Measurements from ENCODE around the gene TRMT61A.

The TRMT61A gene

DNA sequence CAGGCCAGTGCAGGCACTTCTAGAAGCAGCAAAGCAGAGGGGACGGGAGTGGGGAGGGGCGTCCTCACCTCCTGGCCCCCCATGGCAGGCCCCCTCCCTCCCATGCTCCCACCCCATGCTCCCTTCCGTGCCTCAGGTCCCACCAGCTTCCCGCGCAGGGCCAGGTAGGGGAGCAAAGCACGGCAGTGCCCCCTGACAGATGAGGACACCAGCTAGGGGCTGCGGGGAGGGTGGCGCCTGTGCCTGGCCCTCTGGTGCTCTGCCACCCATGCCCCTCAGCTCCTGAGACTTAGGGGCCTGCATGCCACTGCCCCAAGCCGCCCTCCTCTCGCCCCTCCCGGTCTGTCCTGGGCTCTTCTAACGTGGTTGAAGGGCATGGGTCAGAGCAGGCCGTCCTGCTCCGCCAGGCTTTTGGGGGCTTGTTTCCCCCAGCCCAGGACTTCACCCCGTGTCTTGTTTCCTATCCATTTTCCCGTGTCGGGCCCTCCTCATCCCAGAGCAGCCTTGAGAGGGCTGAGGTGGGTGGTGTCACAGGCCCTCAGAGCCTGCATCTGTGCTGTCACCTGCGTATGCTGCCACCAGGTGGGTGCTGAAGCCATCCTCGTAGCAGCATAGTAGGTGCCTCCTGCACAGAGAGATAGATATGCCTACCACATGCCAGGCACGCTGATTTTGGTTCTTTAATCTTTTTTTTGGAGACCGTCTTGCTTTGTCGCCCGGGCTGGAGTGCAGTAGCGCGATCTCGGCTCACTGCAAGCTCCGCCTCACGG, 10.2 kb downstream of the TRMT61A start:
- Histone ChIP-seq H3K4me1 (ENCODE audit: control insufficient read depth in 1 of 2, insufficient read depth in 2 of 2, low read length in 2 of 2) (peaks cover 0 to 86% of the 10 kb centered on the region in 2 donors), H3K27ac (ENCODE audit: low read length) (no peak overlapping the region)

GRCh38 chr14:103540821-103541708, 12.1 kb downstream of the TRMT61A start:
- Histone ChIP-seq H3K9me3 (ENCODE audit: control insufficient read depth in 1 of 2, low read length in 2 of 2) (no peaks in the 10 kb centered on the region), H3K27ac (ENCODE audit: low read length) (no peak overlapping the region), H3K27me3 (ENCODE audit: low read depth, low read length) (no peaks in the 10 kb centered on the region), H3K36me3 (ENCODE audit: control insufficient read depth in 1 of 2, insufficient read depth in 2 of 2, low read length in 2 of 2) (no peaks in the 10 kb centered on the region), H3K4me1 (ENCODE audit: control insufficient read depth in 1 of 2, insufficient read depth in 2 of 2, low read length in 2 of 2) (peaks cover 0 to 80% of the 10 kb centered on the region in 2 donors), H3K4me3 (ENCODE audit: low read depth in 1 of 2, low read length in 2 of 2) (peak overlapping the region in 1 of 2 donors; percentile 12)

More for the DNA sequence above, 10.2 kb downstream of the TRMT61A start:
- no peaks in the 10 kb centered on the region for H3K9me3 ChIP-seq (ENCODE audit: control insufficient read depth in 1 of 2, low read length in 2 of 2)
- no peaks in the 10 kb centered on the region for H3K36me3 ChIP-seq (ENCODE audit: control insufficient read depth in 1 of 2, insufficient read depth in 2 of 2, low read length in 2 of 2)
- H3K4me3 ChIP-seq (ENCODE audit: low read depth in 1 of 2, low read length in 2 of 2), result no peak overlapping the region
- no peaks in the 10 kb centered on the region for H3K27me3 ChIP-seq (ENCODE audit: low read depth, low read length)

- Histone ChIP-seq H3K4me1 (ENCODE audit: control insufficient read depth in 1 of 2, insufficient read depth in 2 of 2, low read length in 2 of 2) (peaks cover 0 to 88% of the 10 kb centered on the region in 2 donors), H3K27me3 (ENCODE audit: low read depth, low read length) (no peaks in the 10 kb centered on the region), H3K27ac (ENCODE audit: low read length) (no peak overlapping the region), H3K4me3 (ENCODE audit: low read depth in 1 of 2, low read length in 2 of 2) (peak overlapping the region in 1 of 2 donors; percentile 17), H3K9me3 (ENCODE audit: control insufficient read depth in 1 of 2, low read length in 2 of 2) (no peaks in the 10 kb centered on the region), H3K36me3 (ENCODE audit: control insufficient read depth in 1 of 2, insufficient read depth in 2 of 2, low read length in 2 of 2) (no peaks in the 10 kb centered on the region)
These were observed 13.0 kb downstream of the TRMT61A start for GRCh38 chr14:103541709-103542604.

DNA sequence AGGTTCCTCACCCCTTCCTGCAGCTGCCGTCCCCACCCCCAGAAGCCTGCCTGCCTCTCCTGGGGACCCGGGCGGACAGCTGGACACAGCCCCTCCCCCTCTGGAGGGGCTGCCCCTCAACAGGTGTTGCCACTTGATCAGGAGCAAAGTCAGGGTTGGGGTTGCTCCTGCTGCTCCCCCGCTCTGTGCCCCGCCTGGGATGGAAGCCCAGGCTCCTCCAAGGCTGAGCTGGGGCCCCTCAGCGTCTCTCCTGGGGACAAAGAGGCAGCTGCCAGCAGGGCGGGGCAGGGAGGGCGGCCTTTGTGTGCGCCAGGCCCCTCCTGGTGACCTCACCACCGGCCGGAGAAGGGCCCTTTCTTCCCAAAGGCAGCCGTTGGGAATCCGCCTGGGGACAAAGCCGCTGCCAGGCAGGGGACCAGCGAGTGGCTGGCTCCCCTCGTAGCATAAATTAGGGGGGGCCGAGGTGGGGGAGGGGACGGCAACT, 13.7 kb downstream of the TRMT61A start:
- Histone ChIP-seq H3K4me1 (ENCODE audit: control insufficient read depth in 1 of 2, insufficient read depth in 2 of 2, low read length in 2 of 2) (peaks cover 0 to 86% of the 10 kb centered on the region in 2 donors), H3K4me3 (ENCODE audit: low read depth in 1 of 2, low read length in 2 of 2) (peak overlapping the region in 1 of 2 donors; percentile 17)

DNA sequence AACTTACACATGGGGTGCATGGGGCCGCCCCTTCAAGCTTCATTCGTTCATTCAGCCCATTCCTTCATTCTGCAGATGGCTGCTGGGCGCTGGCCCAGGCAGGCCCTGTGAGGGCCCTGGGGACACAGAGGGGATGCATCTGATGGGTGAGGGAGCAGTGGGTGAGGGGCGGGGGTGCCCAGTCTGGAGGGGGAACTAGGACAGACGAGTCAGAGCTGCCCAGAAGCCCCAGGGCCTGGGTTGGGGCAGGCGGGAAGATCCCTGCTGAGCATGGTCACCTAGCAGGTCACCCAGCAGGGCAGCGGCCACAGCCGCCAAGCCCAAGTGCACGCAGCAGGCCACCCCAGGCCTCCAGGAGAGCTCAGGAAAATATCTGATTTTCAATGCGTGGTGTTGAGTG, 14.1 kb downstream of the TRMT61A start:
- Histone ChIP-seq H3K27ac (ENCODE audit: low read length) (no peak overlapping the region), H3K4me3 (ENCODE audit: low read depth in 1 of 2, low read length in 2 of 2) (peak overlapping the region in 1 of 2 donors; percentile 17)

More for the DNA sequence above, 13.7 kb downstream of the TRMT61A start:
- Histone ChIP-seq H3K9me3 (ENCODE audit: control insufficient read depth in 1 of 2, low read length in 2 of 2) (no peaks in the 10 kb centered on the region), H3K36me3 (ENCODE audit: control insufficient read depth in 1 of 2, insufficient read depth in 2 of 2, low read length in 2 of 2) (no peaks in the 10 kb centered on the region), H3K27ac (ENCODE audit: low read length) (no peak overlapping the region), H3K27me3 (ENCODE audit: low read depth, low read length) (no peaks in the 10 kb centered on the region)

DNA sequence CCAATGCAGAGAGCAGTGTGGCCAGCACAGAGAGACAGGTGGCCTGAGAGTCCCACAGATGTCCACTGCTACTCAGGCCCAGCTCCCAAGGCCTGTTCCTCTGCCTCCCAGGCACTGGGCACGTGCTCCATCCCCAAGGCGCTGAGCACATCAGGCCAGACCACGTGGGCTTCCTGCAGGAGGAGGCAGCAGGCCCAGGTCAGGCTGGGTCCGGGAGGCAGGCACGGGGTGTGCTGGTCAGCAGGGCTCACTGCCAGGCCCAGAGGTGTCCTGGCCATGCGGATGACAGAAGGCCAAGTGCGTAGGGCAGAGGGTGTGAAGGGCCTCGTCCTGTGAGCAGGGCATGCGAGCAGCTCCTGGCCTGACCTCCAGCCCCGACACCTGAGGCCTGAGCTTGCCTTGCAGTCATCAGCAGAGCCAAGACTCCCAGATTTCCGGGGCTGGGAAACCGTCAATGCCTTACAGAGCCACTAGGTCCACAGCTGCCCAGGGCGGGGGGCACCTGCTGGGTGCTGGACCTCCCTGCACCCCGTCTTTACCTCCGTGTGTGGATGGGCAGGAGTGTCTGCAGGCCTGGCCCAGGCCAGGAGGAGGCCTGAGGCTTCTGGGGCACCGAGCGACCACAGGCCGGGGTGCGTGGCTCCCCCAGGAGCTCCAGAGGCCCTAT, 14.9 kb downstream of the TRMT61A start:
- H3K27me3 ChIP-seq (ENCODE audit: low read depth, low read length), result no peaks in the 10 kb centered on the region
- peaks cover 0 to 79% of the 10 kb centered on the region in 2 donors for H3K4me1 ChIP-seq (ENCODE audit: control insufficient read depth in 1 of 2, insufficient read depth in 2 of 2, low read length in 2 of 2)
- H3K9me3 ChIP-seq (ENCODE audit: control insufficient read depth in 1 of 2, low read length in 2 of 2), result no peaks in the 10 kb centered on the region
- H3K36me3 ChIP-seq (ENCODE audit: control insufficient read depth in 1 of 2, insufficient read depth in 2 of 2, low read length in 2 of 2), result no peaks in the 10 kb centered on the region
- peak overlapping the region in 1 of 2 donors; percentile 38 for H3K4me3 ChIP-seq (ENCODE audit: low read depth in 1 of 2, low read length in 2 of 2)
- H3K27ac ChIP-seq (ENCODE audit: low read length), result no peak overlapping the region

More for the DNA sequence above, 14.1 kb downstream of the TRMT61A start:
- Histone ChIP-seq H3K9me3 (ENCODE audit: control insufficient read depth in 1 of 2, low read length in 2 of 2) (no peaks in the 10 kb centered on the region), H3K36me3 (ENCODE audit: control insufficient read depth in 1 of 2, insufficient read depth in 2 of 2, low read length in 2 of 2) (no peaks in the 10 kb centered on the region), H3K4me1 (ENCODE audit: control insufficient read depth in 1 of 2, insufficient read depth in 2 of 2, low read length in 2 of 2) (peaks cover 0 to 81% of the 10 kb centered on the region in 2 donors), H3K27me3 (ENCODE audit: low read depth, low read length) (no peaks in the 10 kb centered on the region)

- no peaks in the 10 kb centered on the region for H3K36me3 ChIP-seq (ENCODE audit: control insufficient read depth in 1 of 2, insufficient read depth in 2 of 2, low read length in 2 of 2)
- H3K9me3 ChIP-seq (ENCODE audit: control insufficient read depth in 1 of 2, low read length in 2 of 2), result no peaks in the 10 kb centered on the region
- peaks cover 0 to 78% of the 10 kb centered on the region in 2 donors for H3K4me1 ChIP-seq (ENCODE audit: control insufficient read depth in 1 of 2, insufficient read depth in 2 of 2, low read length in 2 of 2)
- peak overlapping the region in 1 of 2 donors; percentile 38 for H3K4me3 ChIP-seq (ENCODE audit: low read depth in 1 of 2, low read length in 2 of 2)
- H3K27ac ChIP-seq (ENCODE audit: low read length), result no peak overlapping the region
- no peaks in the 10 kb centered on the region for H3K27me3 ChIP-seq (ENCODE audit: low read depth, low read length)
These were observed 15.6 kb downstream of the TRMT61A start for GRCh38 chr14:103544388-103545218.

DNA sequence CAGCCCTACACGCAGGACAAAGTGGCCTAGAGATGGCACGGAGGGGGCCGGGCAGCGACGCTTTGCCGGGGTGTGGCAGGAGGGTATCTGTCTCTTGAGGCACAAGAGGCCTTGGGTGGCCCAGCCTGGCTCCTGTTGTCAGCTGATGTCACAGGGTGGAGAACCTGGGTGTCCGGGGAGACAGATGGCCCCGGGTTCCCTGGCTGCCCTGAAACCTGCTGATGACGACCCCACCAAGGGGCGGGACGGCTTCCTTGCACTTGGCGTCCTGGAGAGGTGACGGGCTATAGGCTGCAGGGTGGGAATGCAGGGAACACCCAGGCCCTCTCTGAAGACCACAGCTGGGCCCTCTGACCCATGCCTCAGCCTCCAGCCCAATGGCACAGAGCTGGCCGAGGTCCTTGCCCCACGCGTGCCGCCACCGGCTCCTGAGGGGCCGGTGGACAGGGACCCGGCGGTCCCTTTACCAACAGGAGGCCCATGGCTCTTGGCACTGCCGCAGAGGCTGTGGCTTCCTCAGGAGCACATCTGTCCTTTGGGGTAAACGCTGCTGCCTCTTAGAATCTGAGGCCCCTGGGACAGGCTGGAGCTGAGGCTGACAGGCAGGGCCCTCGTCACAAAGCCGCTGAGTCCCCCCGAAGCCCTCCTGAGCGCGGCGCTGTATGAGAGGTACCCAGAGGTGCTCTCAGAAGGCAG, 16.4 kb downstream of the TRMT61A start:
- H3K27me3 ChIP-seq (ENCODE audit: low read depth, low read length), result no peaks in the 10 kb centered on the region

GRCh38 chr14:103545915-103546651, 17.1 kb downstream of the TRMT61A start:
- Histone ChIP-seq H3K4me1 (ENCODE audit: control insufficient read depth in 1 of 2, insufficient read depth in 2 of 2, low read length in 2 of 2) (peaks cover 0 to 77% of the 10 kb centered on the region in 2 donors), H3K4me3 (ENCODE audit: low read depth in 1 of 2, low read length in 2 of 2) (no peak overlapping the region), H3K9me3 (ENCODE audit: control insufficient read depth in 1 of 2, low read length in 2 of 2) (no peaks in the 10 kb centered on the region), H3K36me3 (ENCODE audit: control insufficient read depth in 1 of 2, insufficient read depth in 2 of 2, low read length in 2 of 2) (no peaks in the 10 kb centered on the region), H3K27ac (ENCODE audit: low read length) (no peak overlapping the region), H3K27me3 (ENCODE audit: low read depth, low read length) (no peaks in the 10 kb centered on the region)

More for the DNA sequence above, 16.4 kb downstream of the TRMT61A start:
- Histone ChIP-seq H3K9me3 (ENCODE audit: control insufficient read depth in 1 of 2, low read length in 2 of 2) (no peaks in the 10 kb centered on the region), H3K27ac (ENCODE audit: low read length) (no peak overlapping the region), H3K4me1 (ENCODE audit: control insufficient read depth in 1 of 2, insufficient read depth in 2 of 2, low read length in 2 of 2) (peaks cover 0 to 77% of the 10 kb centered on the region in 2 donors), H3K4me3 (ENCODE audit: low read depth in 1 of 2, low read length in 2 of 2) (no peak overlapping the region), H3K36me3 (ENCODE audit: control insufficient read depth in 1 of 2, insufficient read depth in 2 of 2, low read length in 2 of 2) (no peaks in the 10 kb centered on the region)
